ENCODE measurements around the gene SLC39A11. TPM values are rescaled to one million over a fixed set of nuclear protein-coding genes. Genes with fewer than 3 reads are reported as not detected.

Gene SLC39A11
- total RNA-seq, 1 experiment from 2014 or later = 57.1 TPM

DNA sequence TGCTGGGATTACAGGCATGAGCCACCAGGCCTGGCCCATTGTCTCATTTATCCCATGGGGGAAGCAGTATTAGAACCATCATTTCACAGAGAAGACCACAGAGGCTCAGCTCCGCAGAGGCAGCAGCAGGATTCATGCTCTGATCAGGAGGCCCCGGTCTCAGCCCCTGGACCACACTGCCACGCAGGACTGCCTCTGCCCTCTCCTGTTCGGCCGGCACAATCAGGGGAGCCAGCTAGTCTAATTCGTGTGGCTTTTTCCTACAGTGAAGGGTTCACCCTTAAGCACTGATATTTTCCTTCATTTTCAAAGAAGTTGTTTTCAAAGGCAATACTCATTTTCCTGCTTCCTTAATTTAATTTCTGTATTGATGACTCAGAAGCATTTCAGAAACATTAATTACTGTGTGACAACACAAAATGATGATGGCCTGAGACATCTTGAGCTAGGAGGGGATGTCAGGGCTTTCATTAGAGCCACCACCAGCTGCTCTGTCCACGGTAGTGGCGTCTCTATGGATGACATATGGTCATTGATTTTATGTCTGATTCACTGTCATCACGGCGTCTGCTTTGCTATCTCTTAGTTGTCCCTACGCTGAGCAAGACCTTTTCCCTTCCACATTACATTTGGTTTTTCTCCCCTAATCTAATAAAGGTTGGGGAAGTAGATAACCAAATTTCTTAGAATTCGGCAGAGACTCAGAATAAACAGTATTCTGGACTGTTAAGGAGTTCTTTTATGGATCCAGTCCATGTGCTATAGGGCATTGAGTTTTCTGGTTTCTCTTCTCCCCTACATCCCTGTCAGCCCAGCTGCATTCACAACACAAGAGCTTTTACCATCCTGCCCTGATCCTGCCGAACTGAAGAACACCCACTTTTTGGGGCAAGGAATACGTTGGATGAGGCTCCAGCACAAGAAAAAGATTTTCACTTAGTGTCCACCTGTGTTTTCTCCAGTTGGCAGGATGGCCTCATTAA lies 314.0 kb downstream of the SLC39A11 start:
- Histone ChIP-seq H3K9me2 (ENCODE audit: insufficient read depth) (no peaks in the 10 kb centered on the region), H3K4me2 (no peak overlapping the region), H3K27me3 (ENCODE audit: insufficient read depth, low read depth) (no peaks in the 10 kb centered on the region), H3K9me3 (ENCODE audit: insufficient read depth, low read depth) (no peaks in the 10 kb centered on the region), H3K4me3 (no peak overlapping the region), H3K79me2 (ENCODE audit: low read depth) (no peaks in the 10 kb centered on the region), H3K36me3 (ENCODE audit: low read depth) (no peaks in the 10 kb centered on the region), H2AFZ (no peak overlapping the region), H3F3A (ENCODE audit: insufficient read depth, low read depth) (no peaks in the 10 kb centered on the region), H4K20me1 (ENCODE audit: insufficient read depth) (no peaks in the 10 kb centered on the region), H3K27ac (no peak overlapping the region), H3K4me1 (replicated peaks; ENCODE audit: insufficient read depth) (no peaks in the 10 kb centered on the region)
- CTCF ChIA-PET = interaction anchor here (0.6 kb wide), 1 partner anchor 268 kb away, joined by 3 read pairs; no protein-coding TSS in a partner anchor
- BruUV-seq (replicated peaks) = no TSS peak
- POLR2A ChIA-PET (ENCODE audit: unreplicated experiment) = interaction anchor here (0.7 kb wide), 1 partner anchor 467 kb away, joined by 5 read pairs; no protein-coding TSS in a partner anchor
- no peak for DNase-seq
- intact Hi-C loops (cut with micrococcal nuclease; ENCODE audit: unreplicated experiment) = no loop called here
- TF ChIP-seq, protein P1, sequence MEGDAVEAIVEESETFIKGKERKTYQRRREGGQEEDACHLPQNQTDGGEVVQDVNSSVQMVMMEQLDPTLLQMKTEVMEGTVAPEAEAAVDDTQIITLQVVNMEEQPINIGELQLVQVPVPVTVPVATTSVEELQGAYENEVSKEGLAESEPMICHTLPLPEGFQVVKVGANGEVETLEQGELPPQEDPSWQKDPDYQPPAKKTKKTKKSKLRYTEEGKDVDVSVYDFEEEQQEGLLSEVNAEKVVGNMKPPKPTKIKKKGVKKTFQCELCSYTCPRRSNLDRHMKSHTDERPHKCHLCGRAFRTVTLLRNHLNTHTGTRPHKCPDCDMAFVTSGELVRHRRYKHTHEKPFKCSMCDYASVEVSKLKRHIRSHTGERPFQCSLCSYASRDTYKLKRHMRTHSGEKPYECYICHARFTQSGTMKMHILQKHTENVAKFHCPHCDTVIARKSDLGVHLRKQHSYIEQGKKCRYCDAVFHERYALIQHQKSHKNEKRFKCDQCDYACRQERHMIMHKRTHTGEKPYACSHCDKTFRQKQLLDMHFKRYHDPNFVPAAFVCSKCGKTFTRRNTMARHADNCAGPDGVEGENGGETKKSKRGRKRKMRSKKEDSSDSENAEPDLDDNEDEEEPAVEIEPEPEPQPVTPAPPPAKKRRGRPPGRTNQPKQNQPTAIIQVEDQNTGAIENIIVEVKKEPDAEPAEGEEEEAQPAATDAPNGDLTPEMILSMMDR (conservative IDR thresholded peaks at IDR 0.05) = no peak
- no peak for TF ChIP-seq EZH2 (IDR thresholded peaks at IDR 0.05; ENCODE audit: low read depth)

DNA sequence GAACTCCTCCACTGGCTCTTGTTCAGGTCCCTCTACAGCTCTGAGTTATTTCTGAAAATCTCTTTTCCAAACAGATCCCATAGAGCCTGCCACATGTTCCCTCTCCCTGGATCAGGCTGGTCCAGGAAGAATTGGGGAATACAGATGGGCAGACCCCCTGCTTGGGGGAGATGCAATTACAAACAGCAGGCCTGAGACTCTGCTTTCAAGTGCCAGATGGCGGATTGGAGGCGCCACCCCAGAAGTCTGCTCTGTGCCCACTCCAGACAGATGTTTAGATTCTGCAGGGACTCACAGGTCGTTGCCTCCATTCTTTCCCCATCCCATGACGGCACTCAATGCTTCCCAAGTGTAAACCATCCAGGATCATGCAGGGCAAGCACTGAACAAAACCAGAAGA lies 316.6 kb downstream of the SLC39A11 start:
- Histone ChIP-seq H3K79me2 (ENCODE audit: low read depth) (no peaks in the 10 kb centered on the region), H3K4me1 (replicated peaks; ENCODE audit: insufficient read depth) (no peaks in the 10 kb centered on the region), H3K36me3 (ENCODE audit: low read depth) (no peaks in the 10 kb centered on the region), H3K4me2 (no peak overlapping the region), H3K9me2 (ENCODE audit: insufficient read depth) (no peaks in the 10 kb centered on the region), H3F3A (ENCODE audit: insufficient read depth, low read depth) (no peaks in the 10 kb centered on the region), H2AFZ (no peak overlapping the region), H3K27me3 (ENCODE audit: insufficient read depth, low read depth) (no peaks in the 10 kb centered on the region), H4K20me1 (ENCODE audit: insufficient read depth) (no peaks in the 10 kb centered on the region), H3K27ac (no peak overlapping the region), H3K9me3 (ENCODE audit: insufficient read depth, low read depth) (no peaks in the 10 kb centered on the region), H3K4me3 (no peak overlapping the region)
- DNase-seq = no peak
- BruUV-seq (replicated peaks) = no TSS peak
- POLR2A ChIA-PET (ENCODE audit: unreplicated experiment) = no interaction called here
- CTCF ChIA-PET = no interaction called here
- TF ChIP-seq, protein P1 (conservative IDR thresholded peaks at IDR 0.05) = no peak
- no peak for TF ChIP-seq EZH2 (IDR thresholded peaks at IDR 0.05; ENCODE audit: low read depth)
- intact Hi-C loops (cut with micrococcal nuclease; ENCODE audit: unreplicated experiment) = no loop called here

DNA sequence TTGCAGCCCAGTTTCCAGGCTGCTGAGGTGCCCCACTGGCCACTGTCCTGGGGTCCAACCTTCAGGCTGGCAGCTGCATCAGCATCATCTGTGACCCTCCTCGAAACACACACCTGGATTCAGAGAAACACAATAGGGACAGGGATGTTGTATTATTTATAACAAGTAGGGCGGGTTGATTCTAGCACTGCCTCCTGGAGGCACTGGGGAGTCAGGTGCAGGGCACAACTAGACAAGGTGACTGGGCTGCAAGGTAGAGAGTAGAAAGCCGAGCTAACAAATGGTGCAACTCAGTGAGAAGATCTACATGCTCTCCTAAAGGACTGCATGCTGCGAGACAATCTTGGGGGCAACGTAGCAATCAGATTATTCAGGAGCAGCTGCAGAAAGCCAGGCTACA lies 317.3 kb downstream of the SLC39A11 start:
- no TSS peak for BruUV-seq (replicated peaks)

More for the DNA sequence above, 317.3 kb downstream of the SLC39A11 start:
- no peaks in the 10 kb centered on the region for H3K36me3 ChIP-seq (ENCODE audit: low read depth)
- no peak overlapping the region for H2AFZ ChIP-seq
- no peaks in the 10 kb centered on the region for H3K9me3 ChIP-seq (ENCODE audit: insufficient read depth, low read depth)
- intact Hi-C loops (cut with micrococcal nuclease; ENCODE audit: unreplicated experiment) = no loop called here
- H3K9me2 ChIP-seq (ENCODE audit: insufficient read depth) = no peaks in the 10 kb centered on the region
- H3F3A ChIP-seq (ENCODE audit: insufficient read depth, low read depth) = no peaks in the 10 kb centered on the region
- no peaks in the 10 kb centered on the region for H3K27me3 ChIP-seq (ENCODE audit: insufficient read depth, low read depth)
- no peak overlapping the region for H3K4me3 ChIP-seq
- no peak for DNase-seq
- no peak overlapping the region for H3K27ac ChIP-seq
- ChIA-PET CTCF (no interaction called here), POLR2A (ENCODE audit: unreplicated experiment) (no interaction called here)
- no peaks in the 10 kb centered on the region for H3K4me1 ChIP-seq (replicated peaks; ENCODE audit: insufficient read depth)
- no peak for TF ChIP-seq EZH2 (IDR thresholded peaks at IDR 0.05; ENCODE audit: low read depth)
- TF ChIP-seq, protein P1 (conservative IDR thresholded peaks at IDR 0.05) = no peak
- H4K20me1 ChIP-seq (ENCODE audit: insufficient read depth) = no peaks in the 10 kb centered on the region
- H3K4me2 ChIP-seq = no peak overlapping the region
- H3K79me2 ChIP-seq (ENCODE audit: low read depth) = no peaks in the 10 kb centered on the region

Measured in PC-9 (cell line).